ENCODE measurements around the gene QKI.

DNA sequence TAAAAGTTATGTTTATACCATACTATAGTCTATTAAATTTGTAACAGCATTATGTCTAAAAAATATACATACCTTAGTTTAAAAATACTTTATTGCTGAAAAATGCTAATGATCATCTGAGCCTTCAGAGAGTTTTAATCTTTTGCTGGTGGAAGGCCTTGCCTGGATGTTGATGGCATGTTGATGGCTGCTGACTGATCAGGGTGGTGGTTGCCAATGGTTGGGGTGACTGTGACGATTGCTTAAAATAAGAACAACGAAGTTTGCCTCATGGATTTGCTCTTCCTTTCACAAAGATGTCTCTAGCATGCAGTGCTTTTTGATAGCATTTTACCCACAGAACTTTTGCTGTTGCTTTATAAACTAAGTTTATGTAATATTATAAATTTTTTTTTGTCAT, 68.6 kb downstream of the QKI start:
- TF ChIP-seq, protein P1, sequence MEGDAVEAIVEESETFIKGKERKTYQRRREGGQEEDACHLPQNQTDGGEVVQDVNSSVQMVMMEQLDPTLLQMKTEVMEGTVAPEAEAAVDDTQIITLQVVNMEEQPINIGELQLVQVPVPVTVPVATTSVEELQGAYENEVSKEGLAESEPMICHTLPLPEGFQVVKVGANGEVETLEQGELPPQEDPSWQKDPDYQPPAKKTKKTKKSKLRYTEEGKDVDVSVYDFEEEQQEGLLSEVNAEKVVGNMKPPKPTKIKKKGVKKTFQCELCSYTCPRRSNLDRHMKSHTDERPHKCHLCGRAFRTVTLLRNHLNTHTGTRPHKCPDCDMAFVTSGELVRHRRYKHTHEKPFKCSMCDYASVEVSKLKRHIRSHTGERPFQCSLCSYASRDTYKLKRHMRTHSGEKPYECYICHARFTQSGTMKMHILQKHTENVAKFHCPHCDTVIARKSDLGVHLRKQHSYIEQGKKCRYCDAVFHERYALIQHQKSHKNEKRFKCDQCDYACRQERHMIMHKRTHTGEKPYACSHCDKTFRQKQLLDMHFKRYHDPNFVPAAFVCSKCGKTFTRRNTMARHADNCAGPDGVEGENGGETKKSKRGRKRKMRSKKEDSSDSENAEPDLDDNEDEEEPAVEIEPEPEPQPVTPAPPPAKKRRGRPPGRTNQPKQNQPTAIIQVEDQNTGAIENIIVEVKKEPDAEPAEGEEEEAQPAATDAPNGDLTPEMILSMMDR (conservative IDR thresholded peaks at IDR 0.05) = no peak
- TF ChIP-seq EZH2 (IDR thresholded peaks at IDR 0.05; ENCODE audit: low read depth) = no peak

Measured in PC-9 (cell line).